Urothelium cell line (cell line): ENCODE results near the gene RPS19BP1.

Experiments
- DNase-seq: peaks from one replicate; pipeline ENCODE4 v3.0.0; 2011; ENCODE audit warnings: low spot score, mixed read lengths
- FAIRE-seq: peaks from 2 replicates; lab custom pipeline; 2011; peaks lifted over from hg19 to GRCh38; lab: Jason Lieb, UNC

The RPS19BP1 gene

GRCh38 chr22:39559456-39560105 lies 27.0 kb upstream of the RPS19BP1 start:
- FAIRE-seq = no peak
- no peak for DNase-seq

- DNase-seq (no peak), FAIRE-seq (no peak)
Observed at GRCh38 chr22:39558950-39559349, 26.4 kb upstream of the RPS19BP1 start.

DNA sequence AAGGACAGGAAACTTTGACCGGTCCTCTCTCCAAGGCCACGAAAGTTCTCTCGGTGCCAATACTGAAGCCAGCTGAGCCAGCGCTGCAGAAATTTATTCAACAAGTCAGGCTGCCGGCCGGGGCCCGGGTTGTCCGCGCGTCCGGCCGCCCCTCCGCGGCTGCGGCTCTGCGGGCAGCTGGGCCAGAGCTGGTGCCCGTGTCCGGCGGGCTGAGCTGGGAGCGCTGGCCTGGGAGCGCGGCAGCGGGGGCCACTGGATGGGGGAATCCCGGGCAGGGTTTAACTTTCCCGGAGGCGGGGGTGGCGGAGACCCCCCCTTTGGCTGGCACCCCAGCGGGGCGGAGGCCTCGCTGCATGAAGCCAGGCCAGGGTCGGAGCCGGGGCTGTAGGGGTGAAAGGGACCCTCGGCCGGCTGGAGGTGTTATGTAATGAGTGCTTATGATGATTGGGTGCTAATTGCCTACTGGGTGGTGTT lies 25.7 kb upstream of the RPS19BP1 start:
- no peak for FAIRE-seq

GRCh38 chr22:39556970-39557841 lies 24.7 kb upstream of the RPS19BP1 start:
- FAIRE-seq (peak; percentile 20), DNase-seq (peak; percentile 74)

More for the DNA sequence above, 25.7 kb upstream of the RPS19BP1 start:
- no peak for DNase-seq

DNA sequence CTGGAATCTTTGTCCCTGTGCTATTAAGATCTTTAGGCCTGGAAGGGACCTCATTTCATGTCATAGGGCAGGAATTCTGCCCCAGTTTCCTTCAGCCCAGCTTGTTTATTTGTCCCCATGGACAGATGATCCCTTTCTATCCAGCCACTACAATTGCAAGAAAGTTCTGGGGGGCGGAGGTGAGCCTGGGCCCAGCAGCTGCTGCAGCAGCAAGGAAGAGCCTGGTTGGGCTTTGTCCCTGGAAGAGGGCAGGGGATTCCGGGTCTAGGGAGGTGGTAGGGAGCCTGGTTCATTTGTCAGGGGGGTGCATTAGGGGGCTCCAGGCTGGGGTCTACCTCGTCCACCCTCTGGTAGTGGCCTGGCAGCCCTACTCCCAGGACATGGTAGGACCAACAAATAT lies 21.6 kb upstream of the RPS19BP1 start:
- no peak for FAIRE-seq
- DNase-seq = no peak

GRCh38 chr22:39553429-39553828 lies 20.9 kb upstream of the RPS19BP1 start:
- DNase-seq (no peak), FAIRE-seq (no peak)

DNA sequence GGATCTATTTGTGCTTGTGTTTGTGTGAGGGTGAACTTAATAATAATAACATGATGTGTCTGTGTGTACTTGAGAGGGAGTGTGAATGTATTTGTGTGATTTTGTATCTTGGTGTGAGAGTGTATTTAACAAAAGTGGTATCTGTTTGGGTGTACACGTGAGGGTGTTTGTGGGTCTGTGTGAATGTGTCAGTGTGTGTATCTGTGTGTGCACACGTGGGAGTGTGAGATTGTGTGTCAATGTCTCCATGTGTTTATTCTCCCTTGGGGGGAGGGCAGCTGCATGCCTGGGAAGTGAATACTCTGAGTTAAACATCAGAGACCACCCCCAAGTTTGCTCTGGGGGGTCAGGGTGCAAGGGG lies 15.0 kb upstream of the RPS19BP1 start:
- DNase-seq (no peak), FAIRE-seq (no peak)

DNA sequence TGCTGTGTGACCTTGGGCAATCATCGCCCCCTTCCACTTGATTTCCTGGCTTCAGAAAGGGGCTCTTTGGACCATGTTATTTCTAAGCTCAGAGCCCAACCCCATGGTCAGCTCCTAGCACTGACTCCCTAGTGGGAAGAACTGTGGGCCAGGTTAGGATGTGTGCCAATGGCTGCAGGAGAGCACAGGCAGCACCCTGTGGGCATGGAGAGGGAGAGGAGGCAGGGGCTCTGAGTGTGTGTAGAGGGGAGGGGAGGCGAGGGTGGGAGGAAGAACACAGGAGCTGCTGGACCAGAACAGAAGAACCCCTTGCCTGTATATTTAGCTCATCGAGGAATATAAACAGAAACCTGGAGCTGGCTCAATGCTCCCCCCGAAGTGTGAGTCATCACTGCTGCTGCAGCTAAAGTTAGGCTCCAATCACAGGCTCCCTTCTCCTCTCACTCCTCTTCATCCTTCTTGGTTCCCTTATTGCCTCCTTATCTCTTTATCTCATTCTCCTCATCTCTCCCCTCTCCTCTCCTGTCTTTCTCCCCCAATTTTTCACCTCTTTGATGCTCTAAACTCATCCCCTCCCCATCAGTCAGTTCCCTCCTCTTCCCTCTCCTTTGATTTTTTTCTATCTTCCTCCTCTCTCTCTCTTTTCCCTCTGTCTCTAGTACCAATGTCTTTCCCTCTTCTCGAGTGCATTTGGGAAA lies 14.5 kb upstream of the RPS19BP1 start:
- DNase-seq = peak; percentile 69

DNA sequence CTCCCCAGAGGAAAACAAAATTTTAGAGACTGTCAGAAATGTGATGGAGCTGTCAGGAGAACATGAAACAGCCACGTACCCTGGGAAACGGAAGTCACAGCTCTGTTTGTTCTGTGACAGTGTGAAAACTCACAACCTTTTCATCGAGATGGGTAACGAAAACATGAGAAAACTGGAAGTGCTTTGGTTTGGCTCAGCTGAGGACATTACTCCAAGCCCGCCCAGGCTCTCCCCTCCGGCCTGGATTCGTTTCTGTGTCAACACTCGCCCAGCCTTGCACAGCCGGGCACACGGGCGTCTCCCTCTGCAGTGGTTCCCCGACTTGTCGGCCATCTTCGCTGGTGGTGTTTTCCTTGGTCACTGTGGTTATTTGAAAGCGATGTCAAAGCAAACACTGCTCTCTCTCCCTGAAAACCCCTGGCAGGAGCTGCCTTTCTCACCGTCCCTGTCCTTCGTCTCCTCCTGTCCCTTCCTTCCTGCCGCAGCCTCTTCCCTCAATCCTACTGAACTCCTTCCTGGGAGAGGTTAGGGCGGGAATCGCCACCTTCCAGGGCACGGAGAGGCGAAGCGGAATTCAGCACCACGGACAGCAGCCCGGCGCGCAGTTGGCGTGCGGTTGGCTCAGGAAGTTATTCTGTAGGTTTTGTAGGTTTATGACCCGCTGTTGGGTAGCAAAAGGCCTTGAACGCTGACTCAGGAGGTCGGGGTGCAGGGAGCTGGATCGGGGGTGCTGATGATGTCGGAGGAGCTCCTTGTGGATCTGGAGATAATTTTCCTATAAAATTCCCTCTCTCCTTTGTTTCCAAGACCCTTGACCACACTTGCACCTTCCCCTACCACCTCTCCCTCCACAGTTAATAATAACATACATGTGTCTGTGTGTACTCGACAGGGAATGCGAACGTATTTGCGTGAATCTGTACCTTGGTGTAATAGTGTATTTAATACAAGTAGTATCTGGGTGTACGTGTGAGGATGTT lies 13.1 kb upstream of the RPS19BP1 start:
- peak; percentile 86 for FAIRE-seq
- DNase-seq = peak; percentile 82

More for the DNA sequence above, 14.5 kb upstream of the RPS19BP1 start:
- FAIRE-seq = peak; percentile 53

GRCh38 chr22:39543095-39543494 lies 10.5 kb upstream of the RPS19BP1 start:
- no peak for FAIRE-seq
- DNase-seq = no peak

GRCh38 chr22:39537975-39538374 lies 5.4 kb upstream of the RPS19BP1 start:
- FAIRE-seq (no peak), DNase-seq (no peak)

- DNase-seq (no peak), FAIRE-seq (no peak)
Observed at GRCh38 chr22:39536711-39537110, 4.2 kb upstream of the RPS19BP1 start.

DNA sequence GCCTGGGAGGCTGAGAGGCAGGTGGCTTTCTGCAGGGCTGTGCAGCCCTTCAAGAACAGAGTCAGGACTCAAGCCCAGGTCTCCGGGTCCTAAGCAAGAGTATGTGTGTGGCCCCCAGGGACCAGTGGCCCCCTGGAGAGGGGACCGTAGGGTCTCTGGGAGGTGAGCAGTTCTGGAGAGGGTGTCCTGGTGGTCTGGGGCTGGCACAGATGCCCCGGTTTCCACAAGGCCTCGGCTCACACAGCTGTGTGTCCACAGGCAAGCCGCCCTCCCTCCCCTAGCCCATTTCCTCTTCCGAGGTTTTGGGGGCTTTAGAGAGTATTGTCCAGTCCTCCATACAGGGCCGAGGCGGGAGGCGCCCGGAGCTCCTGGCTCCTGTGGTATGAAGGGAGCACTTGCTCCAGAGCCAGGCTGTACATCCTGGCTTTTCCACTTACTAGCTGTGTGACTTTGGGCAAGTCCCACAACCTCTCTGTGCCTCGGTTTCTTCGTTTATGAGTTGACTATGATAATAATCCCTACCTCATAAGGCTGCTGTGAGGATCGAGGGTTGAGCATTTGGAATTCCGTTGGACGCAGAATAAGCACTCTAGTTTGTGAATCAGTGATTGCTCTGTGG lies 3.4 kb upstream of the RPS19BP1 start:
- FAIRE-seq = no peak
- DNase-seq = no peak

- DNase-seq (no peak), FAIRE-seq (peak; percentile 70)
Observed at GRCh38 chr22:39535357-39535725, 2.8 kb upstream of the RPS19BP1 start.

DNA sequence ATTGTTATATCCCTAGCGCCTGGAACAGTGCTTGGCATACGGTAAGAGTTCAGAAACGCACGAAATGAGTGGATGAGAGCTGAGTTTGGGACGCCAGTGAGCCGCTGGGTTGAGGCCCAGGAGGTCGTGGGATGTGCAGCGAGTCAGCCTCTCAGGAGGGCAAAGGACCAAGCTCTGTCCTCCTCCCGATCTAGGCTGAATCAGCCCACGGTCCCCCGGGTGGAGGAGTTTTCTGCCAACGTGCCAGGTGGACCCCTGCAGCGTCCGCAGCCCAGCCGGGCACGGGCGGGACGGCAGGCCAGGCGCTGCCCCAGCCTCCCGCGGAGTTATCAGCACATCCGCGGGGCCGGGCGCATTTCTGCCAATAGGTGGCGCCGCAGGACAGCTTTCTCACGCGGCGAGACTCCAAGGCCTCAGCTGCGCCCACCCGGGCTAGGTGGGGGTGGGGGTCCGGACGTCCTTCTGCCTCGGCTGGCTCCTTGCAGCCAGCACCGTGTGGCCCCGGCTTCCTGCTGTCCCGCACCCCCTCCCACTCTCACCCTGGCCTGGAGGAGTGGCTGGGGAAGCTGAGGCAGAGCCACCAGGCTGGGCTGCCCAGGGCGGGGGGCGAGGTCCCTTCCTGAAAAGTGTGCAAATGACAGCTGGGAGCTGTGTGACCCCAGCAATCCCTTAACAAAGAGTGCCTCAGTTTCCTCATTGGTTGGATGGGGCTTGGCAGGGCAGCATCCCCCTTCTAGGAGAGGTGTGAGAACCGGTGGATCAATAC lies 2.2 kb upstream of the RPS19BP1 start:
- DNase-seq = peak; percentile 87
- FAIRE-seq = peak; percentile 94

GRCh38 chr22:39534092-39534506 lies 1.6 kb upstream of the RPS19BP1 start:
- FAIRE-seq (peak; percentile 79), DNase-seq (no peak)

DNA sequence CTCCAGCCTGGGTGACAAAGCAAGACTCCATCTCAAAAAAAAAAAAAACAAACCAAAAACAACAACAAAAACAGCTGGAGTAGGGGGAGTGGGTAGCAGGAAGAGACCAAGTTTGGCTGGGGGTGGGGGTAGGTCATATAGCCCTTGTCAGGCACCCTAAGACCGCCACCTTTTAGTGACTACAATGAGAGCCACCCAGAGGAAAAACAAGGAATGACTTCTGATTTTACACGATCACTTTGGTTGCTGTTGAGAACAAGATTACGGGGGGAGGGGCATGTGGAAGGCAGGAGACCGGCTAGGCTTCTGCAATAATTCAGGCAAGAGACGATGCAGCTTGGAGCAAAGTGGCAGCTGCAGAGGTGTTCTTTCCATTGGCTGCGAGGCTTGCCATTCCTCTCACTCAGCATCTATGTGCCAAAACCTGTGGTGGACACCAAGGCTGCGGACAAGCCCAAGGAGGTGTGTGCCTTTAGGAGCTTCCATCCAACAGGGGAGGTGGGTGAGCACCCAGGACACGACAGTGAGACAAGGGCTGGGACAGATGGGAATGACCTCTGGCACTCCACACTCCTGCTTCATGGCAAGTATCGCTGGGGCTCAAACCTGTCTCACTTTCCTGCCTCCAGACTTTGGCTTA lies 1.7 kb downstream of the RPS19BP1 start:
- FAIRE-seq = no peak
- DNase-seq = peak; percentile 40

DNA sequence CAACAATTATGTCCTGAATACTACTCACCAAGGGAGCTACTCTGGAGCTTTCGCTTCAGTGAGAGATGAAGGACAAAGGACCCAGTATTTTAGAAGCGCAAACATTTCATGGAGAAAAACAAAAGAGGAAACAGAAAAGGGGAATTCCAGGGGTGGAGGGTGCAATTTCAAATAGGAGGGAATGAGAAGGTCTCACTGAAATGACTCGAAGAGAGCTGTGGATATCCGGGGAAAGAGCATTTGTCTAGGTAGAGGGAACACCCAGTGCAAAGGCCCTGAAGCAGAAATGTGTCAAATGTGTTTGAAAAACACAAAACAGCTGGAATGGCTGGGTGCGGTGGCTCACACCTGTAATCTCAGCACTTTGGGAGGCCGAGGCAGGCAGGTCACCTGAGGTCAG lies 2.4 kb downstream of the RPS19BP1 start:
- DNase-seq (no peak), FAIRE-seq (no peak)

DNA sequence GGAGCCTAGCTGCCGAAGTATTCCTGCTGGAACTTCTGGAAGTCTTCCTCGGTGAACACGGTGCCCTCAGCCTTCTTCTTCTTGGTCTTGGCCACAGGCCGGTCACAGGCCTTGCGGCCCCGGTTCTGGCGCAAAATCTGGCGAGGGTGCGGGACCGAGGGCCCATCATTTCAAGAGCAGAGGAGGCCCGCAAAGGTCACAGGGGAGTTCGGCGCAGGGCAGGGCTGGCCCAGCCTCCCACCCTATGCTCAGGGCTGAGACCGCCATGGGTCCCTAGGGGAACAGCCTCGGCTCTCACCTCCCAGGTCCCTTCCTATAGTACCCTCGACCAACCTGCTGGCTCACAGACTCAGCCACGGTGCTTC lies 3.1 kb downstream of the RPS19BP1 start:
- DNase-seq (no peak), FAIRE-seq (no peak)
